Stimulated activated CD4-positive, alpha-beta T cell treated with anti-CD3 and anti-CD28 coated beads, Interleukin-12 subunit alpha, Interleukin-12 subunit beta, amount 100 ng/mL, for 24 hours (primary cell): ENCODE measurements around the gene OR52E4.

ENCODE experiments used
- DNase-seq, 2 experiments: peaks; one replicate each; pipeline ENCODE4 v3.0.0-alpha.2; 2020; ENCODE audit warnings: low read depth in 2 of 2

OR52E4 gene

DNA sequence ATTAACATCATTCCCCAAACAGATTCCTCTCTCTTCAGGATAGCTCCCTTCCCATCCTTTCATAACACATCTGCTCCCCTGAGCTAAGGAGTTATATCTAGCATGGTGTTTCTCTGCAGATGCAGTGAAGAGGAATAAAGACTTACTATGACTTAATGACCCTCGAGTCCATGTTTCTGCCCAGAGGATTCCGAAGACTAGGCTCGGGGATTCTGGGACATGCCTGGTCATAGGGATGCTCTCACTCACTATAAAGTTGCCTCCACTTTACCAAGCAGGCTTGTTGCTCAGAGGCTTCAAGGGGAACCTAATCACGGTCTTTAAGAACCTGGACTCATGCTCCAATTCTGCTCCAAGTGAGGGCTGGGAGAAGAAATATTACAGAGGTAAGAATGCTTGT, at the start of gene OR52E4:
TSS of gene OR52E4 (plus strand) at position 301 of the 400 bp plus-strand sequence. CDS start 3,664 bp downstream, outside the sequence.
- DNase-seq = no peak

DNA sequence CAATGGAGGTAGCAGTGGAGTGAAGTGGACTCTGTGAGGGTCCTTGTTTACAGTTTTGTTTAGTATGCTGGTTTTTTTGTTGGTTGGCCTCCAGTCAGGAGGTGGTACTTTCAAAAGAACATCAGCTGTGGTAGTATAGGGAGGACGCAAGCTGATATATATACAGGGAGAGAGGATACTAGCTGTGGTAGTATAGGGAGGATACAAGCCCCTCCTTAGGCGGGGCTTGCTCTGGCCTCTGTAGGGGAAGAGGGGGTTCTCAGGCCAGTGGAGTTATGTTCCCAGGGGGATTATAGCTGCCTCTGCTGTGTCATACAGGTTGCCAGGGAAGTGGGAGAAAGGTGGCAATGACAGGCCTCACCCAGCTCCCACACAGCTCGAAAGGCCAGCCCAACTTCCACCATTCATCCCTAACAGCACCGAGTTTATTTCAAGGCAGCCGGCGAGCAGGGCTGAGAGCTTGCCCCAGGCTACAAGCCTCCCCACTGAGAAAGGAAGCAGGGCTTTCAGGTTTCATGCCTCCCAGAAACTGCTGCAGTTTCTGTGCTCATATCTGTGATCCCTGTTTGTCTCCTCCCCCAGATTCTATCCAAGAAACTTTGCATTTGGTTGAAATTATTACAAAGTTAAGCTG, 49.1 kb upstream of the OR52E4 start:
- DNase-seq = no peak

DNA sequence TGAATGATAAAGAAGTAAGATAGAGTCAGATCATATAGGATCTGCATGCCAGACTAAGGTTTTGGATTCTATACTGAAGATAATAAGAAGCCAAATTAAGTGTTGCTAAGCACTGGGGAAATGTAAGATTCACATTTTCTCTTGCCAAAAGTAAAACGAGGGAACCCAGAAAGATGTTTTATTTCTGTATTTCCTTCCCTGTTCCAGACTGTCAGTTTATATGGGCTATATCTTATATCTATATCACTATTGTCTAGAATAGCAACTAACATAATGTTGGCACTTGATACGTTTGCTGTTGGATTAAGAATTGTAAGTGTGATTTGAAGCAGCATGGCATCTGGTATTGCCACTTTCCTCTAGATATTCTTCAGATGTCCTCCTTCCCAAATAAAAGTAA, 47.0 kb upstream of the OR52E4 start:
- DNase-seq = no peak

DNA sequence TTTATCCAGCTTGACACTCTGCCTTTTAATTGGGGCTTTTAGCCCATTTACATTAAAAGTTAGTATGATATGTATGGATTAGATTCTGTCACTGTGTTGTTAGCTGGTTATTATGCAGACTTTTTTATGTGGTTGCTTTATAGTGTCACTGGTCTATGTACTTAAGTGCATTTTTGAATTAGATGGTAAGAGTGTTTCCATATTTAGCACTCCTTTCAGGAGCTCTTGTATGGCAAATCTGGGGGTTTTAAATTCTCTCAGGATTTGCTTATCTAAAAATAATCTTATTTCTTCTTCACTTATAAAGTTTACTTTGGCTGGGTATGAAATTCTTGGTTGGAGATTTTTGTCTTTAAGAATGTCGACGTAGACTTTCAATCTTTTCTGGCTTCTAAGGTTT, 42.7 kb upstream of the OR52E4 start:
- DNase-seq = no peak

DNA sequence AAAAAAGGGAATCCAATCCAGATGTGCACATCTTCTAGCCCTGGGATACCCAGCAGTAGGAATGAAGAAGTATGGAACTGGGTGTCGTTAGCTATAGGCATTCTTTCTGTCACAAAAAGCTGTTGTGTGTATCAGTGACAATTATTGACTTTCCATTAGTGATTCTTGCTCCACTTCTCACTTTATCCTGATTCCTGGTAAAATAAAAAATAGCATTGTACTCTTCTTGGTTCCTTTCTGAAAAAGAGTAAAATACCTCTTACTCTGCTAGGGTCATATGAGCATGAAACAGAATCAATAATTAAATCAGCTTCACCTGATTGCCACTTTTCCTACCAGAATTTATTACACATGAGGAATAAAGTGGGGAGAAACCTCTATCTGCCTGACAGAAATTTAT, 38.6 kb upstream of the OR52E4 start, which contains the start of gene OR52E6:
TSS of gene OR52E6 (minus strand) at position 101 of the 400 bp plus-strand sequence. CDS start at position 101, 0 bp downstream.
- no peak for DNase-seq

DNA sequence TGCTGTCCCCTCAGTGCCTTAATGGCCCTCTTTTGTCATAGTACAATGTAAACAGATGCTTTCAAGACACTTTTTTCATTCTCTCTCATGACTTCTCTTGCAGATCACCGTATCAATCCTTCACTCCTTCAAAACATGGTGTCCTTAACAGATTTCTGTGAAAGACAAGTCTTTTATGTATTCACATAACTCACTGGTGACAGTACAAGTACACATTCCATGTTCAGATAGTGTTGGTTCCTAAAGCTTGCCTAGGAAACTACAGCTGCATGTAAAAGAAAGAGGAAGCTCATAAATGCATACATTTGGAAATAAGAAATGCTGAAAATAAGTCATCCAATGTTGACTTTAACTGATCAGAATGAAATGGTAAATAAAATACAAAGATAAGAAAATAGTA, 33.7 kb upstream of the OR52E4 start:
- no peak for DNase-seq

DNA sequence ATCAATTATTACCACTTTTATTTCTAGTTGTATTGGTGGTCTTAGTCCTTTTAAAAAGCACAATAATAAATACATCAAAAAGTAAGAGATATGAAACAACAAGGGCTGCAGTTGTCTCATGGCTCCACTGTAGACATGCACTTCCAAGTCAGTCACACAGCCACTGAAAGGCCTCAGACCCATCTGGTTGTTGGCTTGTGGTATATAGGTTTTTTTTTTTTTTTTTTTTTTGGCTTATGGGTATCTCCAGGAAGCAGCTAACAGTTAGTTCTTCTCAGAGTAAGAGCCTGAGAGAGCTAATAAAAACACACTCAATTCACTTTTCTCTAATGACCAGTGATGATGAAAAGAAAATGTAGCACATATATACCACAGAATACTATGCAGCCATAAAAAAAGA, 32.7 kb upstream of the OR52E4 start:
- DNase-seq = no peak

DNA sequence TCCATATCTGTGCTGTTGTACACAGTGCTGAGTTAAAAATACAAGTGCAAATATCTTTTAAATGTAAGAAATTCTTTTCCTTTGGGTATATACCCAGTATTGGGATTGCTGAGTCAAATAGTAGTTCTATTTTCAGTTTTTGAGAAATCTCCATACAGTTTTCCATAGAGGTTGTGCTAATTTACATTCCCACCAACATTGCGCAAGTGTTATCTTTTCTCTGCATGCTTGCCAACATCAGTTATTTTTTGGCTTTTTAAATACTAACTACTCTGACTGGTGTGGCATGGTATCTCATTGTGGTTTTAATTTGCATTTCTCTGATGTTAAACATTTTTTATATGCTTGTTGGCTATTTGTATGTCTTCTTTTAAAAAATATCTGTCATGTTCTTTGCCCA, 29.4 kb upstream of the OR52E4 start:
- DNase-seq = no peak

DNA sequence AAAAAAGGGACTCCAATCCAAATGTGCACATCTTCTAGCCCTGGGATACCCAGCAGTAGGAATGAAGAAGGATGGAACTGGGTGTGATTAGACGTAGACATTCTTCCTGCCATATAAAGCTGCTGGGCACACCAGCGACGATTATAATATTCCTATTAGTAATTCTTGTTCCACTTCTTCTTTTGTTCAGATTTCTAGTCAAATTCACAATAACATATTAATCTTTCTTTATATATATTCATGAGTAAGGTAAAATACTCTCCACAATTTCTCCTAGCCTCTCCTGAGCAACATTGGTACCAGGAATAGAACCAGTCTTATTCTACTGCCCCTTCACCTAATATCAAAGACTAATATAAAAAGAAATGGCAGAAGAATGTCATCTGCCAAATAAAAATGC, 22.8 kb upstream of the OR52E4 start, which contains the start of gene OR52E8:
TSS of gene OR52E8 (minus strand) at position 101 of the 400 bp plus-strand sequence. CDS start at position 101, 0 bp downstream.
- DNase-seq = no peak

DNA sequence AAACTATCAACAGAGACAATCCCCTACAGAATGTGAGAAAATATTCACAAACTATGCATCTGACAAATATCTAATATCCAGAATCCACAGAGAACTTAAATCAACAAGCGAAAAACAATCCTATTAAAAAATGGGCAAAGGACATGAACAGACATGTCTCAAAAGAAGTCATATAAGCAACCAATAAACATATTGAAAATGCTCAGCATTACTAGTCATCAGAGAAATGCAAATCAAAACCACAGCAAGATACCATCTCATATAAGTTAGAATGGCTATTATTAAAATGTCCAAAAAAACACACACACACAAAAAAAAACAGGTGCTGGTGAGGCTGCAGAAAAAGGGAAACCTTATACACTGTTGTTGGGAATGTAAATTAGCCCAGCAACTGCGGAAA, 14.6 kb upstream of the OR52E4 start:
- DNase-seq = no peak

DNA sequence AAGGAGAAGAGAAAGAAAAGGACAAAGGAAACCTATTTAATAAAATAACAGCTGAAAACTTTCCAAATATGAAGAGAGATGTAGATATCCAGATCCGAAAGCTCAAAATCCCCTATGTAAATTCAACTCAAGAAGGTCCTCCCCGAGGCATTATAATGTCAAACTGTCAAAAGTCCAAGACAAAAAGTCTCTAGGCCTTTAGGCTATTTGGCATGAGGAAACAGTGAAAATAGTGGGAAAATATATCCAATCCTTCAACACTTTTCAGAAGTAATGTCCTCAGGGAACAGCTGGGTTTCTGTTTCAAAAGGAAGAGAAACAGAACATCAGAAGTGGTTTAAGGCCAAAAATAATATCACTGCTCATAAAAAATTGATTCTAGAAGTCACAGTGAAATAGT, 1.9 kb upstream of the OR52E4 start:
- DNase-seq = no peak

DNA sequence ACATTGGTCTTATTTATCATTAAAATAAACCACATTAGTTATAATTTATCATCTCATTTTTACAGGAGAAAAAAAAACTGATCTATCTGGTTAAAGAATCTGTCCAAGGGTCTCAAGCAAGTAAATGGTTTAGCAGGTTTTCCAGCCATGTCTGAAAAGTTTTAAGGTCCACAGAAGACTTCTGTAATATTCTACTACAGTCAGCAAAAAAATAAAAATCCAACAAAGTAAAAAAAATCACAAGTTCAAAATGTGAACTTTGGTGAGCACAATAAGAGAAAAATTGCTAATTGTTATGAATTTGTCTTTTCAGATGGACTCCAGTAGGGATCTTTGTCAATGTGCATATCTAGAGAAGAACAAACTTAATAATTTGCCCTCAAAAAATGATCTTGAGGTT, 1.3 kb downstream of the OR52E4 start:
- no peak for DNase-seq

DNA sequence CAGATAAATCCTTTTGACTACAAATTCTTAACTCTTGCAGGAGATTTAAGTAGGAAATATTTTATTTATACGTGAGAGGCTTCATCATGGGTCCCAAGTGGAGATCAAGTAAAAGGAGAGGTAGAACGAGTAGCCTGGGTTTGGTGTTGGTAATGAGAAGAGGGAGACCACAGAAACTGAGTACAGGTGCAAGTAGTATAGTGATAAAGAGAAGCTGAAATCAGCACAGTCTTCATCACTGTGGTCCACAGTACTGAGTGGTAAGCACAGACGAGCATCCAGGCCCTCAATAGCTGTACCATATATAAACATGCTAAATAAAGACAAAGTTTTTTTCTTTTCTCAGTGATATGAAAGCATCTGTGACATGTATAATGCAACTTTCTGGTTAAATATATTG, 6.7 kb downstream of the OR52E4 start:
- DNase-seq = no peak

DNA sequence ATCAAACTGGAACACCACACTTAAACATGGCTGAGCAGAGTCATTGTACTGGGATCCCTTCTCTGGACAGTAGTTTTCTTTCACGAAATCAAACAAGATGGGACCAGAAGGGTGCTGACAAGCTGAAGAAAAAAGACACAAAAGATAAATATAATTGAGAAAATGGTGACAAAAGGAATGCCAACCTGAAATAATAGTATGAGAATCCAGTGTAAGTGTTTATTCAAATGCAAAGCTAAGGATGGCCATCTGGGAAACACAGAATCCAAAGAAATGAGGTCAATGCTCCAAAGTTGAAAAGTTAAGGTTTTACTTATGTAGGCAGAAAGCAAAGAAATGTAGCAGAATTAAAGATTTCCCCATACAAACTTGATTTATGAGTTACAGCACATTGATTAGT, 7.2 kb downstream of the OR52E4 start:
- DNase-seq = no peak

DNA sequence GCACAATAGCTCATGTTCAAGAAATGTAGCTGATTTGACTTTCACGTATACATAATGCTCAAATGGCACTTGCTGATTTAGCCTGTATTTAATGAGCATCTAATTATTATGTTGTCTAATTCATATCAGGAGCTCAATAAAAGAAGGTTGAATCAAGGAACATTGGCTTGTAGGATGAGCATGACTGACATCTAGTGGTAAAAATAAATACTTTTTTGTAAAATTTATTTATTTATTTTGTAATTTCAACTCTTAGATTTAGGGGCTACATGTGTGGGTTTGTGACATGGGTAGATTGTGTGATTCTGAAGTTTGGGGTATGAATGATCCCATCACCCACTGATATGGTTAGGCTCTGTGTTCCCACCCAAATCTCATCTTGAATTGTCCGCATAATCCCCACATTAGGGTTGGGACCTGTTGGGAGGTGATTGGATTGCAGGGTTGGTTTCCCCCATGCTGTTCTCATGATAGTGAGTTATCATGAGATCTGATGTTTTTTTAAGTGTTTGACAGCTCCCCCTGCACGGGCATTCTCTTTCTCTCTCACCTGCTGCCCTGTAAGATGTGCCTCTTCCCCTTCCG, 10.9 kb downstream of the OR52E4 start:
- no peak for DNase-seq

DNA sequence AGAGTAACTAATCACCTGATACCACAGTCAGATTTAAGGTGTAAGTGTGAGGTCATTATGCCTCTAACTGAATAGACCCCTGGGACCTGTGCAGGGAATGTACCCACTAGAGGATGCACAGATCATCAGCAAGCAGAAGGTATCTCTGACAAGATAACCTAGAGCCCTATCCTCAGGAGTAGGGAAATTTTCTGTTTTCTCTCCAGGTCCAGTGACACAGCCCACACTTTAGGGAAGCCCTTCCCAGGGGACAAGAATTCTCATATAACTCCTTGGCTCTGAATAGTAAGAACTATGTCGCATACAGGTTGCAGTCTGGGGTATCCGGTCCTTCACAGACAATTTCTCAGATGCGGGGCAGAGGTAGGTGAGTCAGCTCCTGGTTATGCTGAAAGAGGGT, 12.5 kb downstream of the OR52E4 start, which contains the start of gene OR52E5:
TSS of gene OR52E5 (plus strand) at position 301 of the 400 bp plus-strand sequence. CDS start 7,569 bp downstream, outside the sequence.
- no peak for DNase-seq

DNA sequence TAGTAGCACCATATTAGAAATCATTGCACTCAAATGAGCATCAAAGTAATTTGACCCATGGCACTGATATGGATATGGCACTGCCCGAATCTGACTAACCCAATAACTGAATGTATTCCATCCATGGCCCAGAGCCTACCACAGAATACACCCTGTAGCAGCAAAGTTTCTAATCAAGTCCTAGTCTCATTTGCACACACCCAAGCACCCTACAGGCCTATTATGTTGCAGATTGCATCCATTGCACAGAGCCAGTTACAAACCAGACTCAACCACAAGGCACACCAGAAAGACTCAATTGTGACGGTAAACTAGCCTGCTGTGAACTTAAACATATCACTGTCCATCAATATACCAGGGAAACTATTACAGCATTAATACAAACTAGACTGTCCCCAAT, 19.1 kb downstream of the OR52E4 start:
- no peak for DNase-seq

DNA sequence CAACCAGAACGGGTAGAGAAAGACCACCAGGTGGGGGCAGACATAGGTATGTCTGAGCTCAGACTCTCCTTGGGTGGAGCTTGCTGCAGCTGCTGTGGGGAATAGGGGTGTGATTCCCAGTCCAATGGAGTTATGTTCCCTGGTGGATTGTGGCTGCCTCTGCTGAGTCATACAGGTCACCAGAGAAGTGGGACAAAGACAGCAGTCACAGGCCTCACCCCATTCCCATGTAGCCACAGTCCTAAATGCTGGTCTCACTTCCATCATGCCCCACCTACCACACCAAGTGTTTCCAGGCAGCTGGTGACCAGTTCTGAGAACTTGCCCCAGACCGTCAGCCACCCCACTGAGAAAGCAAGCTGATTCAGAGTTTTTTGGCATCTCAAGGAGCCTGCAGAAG, 30.1 kb downstream of the OR52E4 start:
- no peak for DNase-seq

DNA sequence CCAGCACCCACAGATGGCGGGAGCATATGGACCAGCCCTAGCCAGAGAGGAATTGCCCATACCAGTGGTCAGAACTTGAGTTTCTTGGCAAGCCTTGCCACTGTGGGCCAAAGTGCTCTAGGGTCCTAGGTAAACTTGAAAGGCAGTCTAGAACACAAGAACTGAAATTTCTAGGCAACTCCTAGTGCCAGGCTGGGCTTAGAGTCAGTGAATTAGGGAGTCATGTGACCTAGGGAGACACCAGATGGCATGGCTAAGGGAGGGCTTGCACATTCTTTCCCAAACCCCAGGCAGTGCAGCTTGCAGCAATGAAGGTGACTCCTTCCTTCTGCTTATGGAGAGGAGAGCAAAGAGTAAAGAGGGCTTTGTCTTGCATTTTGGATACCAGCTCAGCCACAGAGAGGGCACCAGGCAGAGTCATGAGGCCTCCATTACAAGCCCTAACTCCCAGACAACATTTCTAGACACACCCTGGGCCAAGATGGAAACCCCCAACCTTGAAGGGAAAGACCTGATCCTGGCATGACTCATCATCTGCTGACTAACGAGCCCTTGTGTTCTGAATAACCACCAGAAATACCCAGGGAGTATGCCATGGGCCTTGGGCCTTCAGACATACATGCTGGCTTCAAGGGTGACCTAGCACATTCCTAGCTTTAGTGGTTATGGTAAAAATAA, 42.5 kb downstream of the OR52E4 start:
- no peak for DNase-seq

DNA sequence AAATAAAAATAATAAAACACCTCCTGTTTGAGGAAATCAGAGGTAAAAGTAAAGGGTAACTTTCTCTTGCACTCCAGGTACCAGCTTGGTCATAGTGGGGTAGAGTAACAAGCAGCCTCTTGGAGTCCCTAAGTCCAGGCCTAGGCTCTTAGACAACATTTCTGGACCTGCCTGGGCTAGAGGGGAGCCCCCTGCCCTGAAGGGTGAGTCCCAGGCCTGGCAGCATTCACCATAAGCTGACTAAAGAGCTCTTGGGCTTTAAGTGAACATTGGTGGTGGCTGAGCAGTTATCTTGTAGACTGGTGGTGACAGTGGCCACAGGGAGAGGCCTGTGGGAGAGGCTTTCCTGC, 43.0 kb downstream of the OR52E4 start:
- no peak for DNase-seq

DNA sequence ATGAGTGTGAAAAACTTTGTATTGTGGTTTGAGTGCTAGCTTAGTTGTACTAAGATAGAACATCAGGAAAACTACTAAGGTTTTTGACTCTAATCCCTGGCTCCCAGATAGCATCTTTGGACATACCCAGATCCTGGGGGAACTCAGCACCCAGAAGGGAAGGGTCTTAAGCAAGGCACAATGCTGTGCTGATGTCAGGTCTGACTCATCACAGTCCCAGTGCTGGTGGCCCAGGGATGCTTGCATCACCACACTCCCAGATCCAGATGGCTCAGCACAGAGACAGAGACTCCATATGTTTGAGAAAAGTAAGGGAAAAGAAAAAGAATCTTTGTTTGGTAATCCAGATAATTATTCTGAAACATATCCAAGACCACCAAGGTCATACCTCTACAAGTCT, 43.4 kb downstream of the OR52E4 start:
- no peak for DNase-seq

DNA sequence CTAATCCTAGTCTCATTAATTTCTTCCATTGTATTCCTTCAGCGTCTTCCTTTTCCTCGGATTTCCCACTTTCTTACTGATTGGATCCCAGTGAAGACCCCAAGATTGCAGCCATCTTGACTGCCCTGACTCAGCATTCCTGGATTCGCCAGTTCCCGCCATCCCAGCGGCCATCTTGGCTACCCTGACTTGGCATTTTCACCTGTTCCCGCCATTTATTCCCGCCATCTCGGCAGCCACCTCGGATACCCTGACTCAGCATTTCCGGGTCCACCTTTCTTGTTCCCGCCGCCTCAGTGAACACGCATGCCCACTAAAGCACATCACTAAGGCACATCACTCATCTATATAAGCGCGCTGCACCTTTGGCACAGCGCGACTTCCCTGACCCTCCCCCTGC, 47.8 kb downstream of the OR52E4 start:
- no peak for DNase-seq

DNA sequence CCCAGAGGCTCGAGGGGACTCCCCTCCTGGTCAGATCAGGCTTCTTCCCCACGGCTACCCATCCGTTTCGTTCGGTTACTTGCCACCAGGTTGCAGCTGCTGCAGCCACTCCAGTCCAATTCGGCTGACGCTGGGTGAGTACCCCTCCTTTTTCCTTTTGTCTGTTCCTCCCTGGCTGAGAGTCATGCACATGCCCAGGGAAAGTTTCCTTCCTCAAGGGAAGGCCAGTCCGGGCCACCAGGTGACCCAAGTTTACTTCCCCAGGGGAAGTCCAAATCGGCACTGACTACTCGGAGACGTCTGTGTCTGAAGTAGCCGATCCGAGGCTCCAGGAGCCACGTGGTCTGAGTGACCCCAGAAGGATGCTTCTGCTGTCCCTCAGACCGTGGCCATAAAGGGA, 48.4 kb downstream of the OR52E4 start:
- no peak for DNase-seq
